Endothelial cell (in vitro differentiated cells): ENCODE results near the gene RRP1. TPM values are rescaled to one million over a fixed set of nuclear protein-coding genes. Genes with fewer than 3 reads are reported as not detected.

Experiments used
- DNase-seq: peaks from one replicate; pipeline ENCODE4 v3.0.0; 2021; ENCODE audit warnings: low spot score
- H3K27ac Mint-ChIP-seq: one replicate; pipeline ENCODE4 v1.8.0; 2021; ENCODE audit warnings: mixed read lengths, inconsistent platforms; ENCODE audit not compliant: unreplicated experiment
- H3K27me3 Mint-ChIP-seq: one replicate; pipeline ENCODE4 v1.8.0; 2021; ENCODE audit warnings: mild to moderate bottlenecking, moderate library complexity, mixed read lengths, inconsistent platforms; ENCODE audit not compliant: unreplicated experiment
- H3K36me3 Mint-ChIP-seq: one replicate; pipeline ENCODE4 v1.8.0; 2021; ENCODE audit warnings: mild to moderate bottlenecking, low read depth, mixed read lengths, inconsistent platforms; ENCODE audit not compliant: unreplicated experiment
- H3K4me1 Mint-ChIP-seq: one replicate; pipeline ENCODE4 v1.8.0; 2021; ENCODE audit warnings: mild to moderate bottlenecking, mixed read lengths, inconsistent platforms; ENCODE audit not compliant: unreplicated experiment
- H3K4me3 Mint-ChIP-seq: one replicate; pipeline ENCODE4 v1.8.0; 2021; ENCODE audit warnings: mild to moderate bottlenecking, mixed read lengths, inconsistent platforms; ENCODE audit not compliant: unreplicated experiment
- H3K9me3 Mint-ChIP-seq: one replicate; pipeline ENCODE4 v1.8.0; 2021; ENCODE audit warnings: mixed read lengths, inconsistent platforms; ENCODE audit not compliant: unreplicated experiment
- CTCF ChIP-seq: fragments of 200-600 bp; sonication (generic); IDR thresholded peaks from one replicate; pipeline ENCODE4 v1.5.0; 2021; ENCODE audit warnings: antibody characterized with exemption; ENCODE audit not compliant: unreplicated experiment
- total RNA-seq: library from RNA; stranded (reverse); fragmentation: NEBNext Ultra II Directional; extraction: Animal tissue kit (Norgen Biotek cat#: 25700); gene quantifications from one replicate; pipeline ENCODE4 v1.2.1, GENCODE V29; 2021; ENCODE audit not compliant: unreplicated experiment

Gene RRP1
- total RNA-seq, 1 donor from 2014 or later: 21.0 TPM

- Mint-ChIP-seq H3K27me3 (peaks cover 17% of the 10 kb centered on the region), H3K36me3 (peaks cover 21% of the 10 kb centered on the region), H3K27ac (peak within 1 kb of the TSS; percentile 36), H3K4me3 (peak within 1 kb of the TSS; percentile 97), H3K4me1 (peaks cover 40% of the 10 kb centered on the region), H3K9me3 (no peaks in the 10 kb centered on the region)
- no peak for TF ChIP-seq CTCF
- DNase-seq: peak; percentile 68
Observed at GRCh38 chr21:43775795-43776430, 13.5 kb upstream of the RRP1 start, which contains the start of gene CSTB. TSS of gene CSTB (minus strand) at chr21:43776308. CDS start at chr21:43776269, 39 bp downstream.

GRCh38 chr21:43777953-43778352 lies 11.4 kb upstream of the RRP1 start:
- Mint-ChIP-seq H3K27ac (no peak overlapping the region), H3K36me3 (peaks cover 20% of the 10 kb centered on the region), H3K27me3 (peaks cover 12% of the 10 kb centered on the region), H3K4me3 (no peak overlapping the region), H3K9me3 (no peaks in the 10 kb centered on the region), H3K4me1 (peaks cover 27% of the 10 kb centered on the region)
- TF ChIP-seq CTCF: no peak
- no peak for DNase-seq

GRCh38 chr21:43778469-43779335 lies 10.7 kb upstream of the RRP1 start:
- TF ChIP-seq CTCF: no peak
- H3K4me3 Mint-ChIP-seq: peak overlapping the region; percentile 52
- peaks cover 13% of the 10 kb centered on the region for H3K36me3 Mint-ChIP-seq
- H3K27ac Mint-ChIP-seq: peak overlapping the region; percentile 11
- peaks cover 24% of the 10 kb centered on the region for H3K4me1 Mint-ChIP-seq
- H3K9me3 Mint-ChIP-seq: no peaks in the 10 kb centered on the region
- H3K27me3 Mint-ChIP-seq: peaks cover 9% of the 10 kb centered on the region
- DNase-seq: no peak

- no peak overlapping the region for H3K27ac Mint-ChIP-seq
- H3K27me3 Mint-ChIP-seq: peaks cover 9% of the 10 kb centered on the region
- H3K4me3 Mint-ChIP-seq: no peak overlapping the region
- no peaks in the 10 kb centered on the region for H3K9me3 Mint-ChIP-seq
- H3K36me3 Mint-ChIP-seq: peaks cover 5% of the 10 kb centered on the region
- peaks cover 17% of the 10 kb centered on the region for H3K4me1 Mint-ChIP-seq
- no peak for DNase-seq
- no peak for TF ChIP-seq CTCF
Observed at GRCh38 chr21:43779660-43780059, 9.7 kb upstream of the RRP1 start.

- Mint-ChIP-seq H3K4me3 (no peak overlapping the region), H3K4me1 (peaks cover 10% of the 10 kb centered on the region), H3K27ac (no peak overlapping the region), H3K36me3 (no peaks in the 10 kb centered on the region), H3K9me3 (no peaks in the 10 kb centered on the region), H3K27me3 (peaks cover 6% of the 10 kb centered on the region)
- no peak for DNase-seq
- no peak for TF ChIP-seq CTCF
Observed at GRCh38 chr21:43781846-43782245, 7.5 kb upstream of the RRP1 start.
